WTC11 (cell line): ENCODE results near the gene GSTA1. TPM values are rescaled to one million over a fixed set of nuclear protein-coding genes. Genes with fewer than 3 reads are reported as not detected.

Experiments
- CBFB ChIP-seq: sonication (generic); formaldehyde crosslinking; IDR thresholded peaks from 2 replicates; pipeline ENCODE4 v1.8.1; 2022; ENCODE audit warnings: mild to moderate bottlenecking, low read depth, missing genetic modification reagents
- FOXK1 ChIP-seq: sonication (generic); formaldehyde crosslinking; IDR thresholded peaks from 2 replicates; pipeline ENCODE4 v1.8.0; 2022; ENCODE audit warnings: mild to moderate bottlenecking, moderate library complexity, missing genetic modification reagents
- TCF7 ChIP-seq: sonication (generic); formaldehyde crosslinking; IDR thresholded peaks from 2 replicates; pipeline ENCODE4 v1.8.0; 2022; ENCODE audit warnings: mild to moderate bottlenecking, low read depth, missing genetic modification reagents, moderate library complexity
- total RNA-seq: library from RNA; stranded (reverse); gene quantifications from 3 replicates; pipeline ENCODE4 v1.2.3, GENCODE V29; 2021
- TF ChIP-seq, protein P1 (sequence below): sonication (generic); formaldehyde crosslinking; IDR thresholded peaks from 2 replicates; pipeline ENCODE4 v1.8.1; 2023; ENCODE audit warnings: mild to moderate bottlenecking, missing genetic modification reagents
- TF ChIP-seq, protein P2 (sequence below): sonication (generic); formaldehyde crosslinking; IDR thresholded peaks from 2 replicates; pipeline ENCODE4 v1.8.0; 2022; ENCODE audit warnings: mild to moderate bottlenecking, missing genetic modification reagents
- TF ChIP-seq, protein P3 (sequence below): fragments of 250-450 bp; sonication (Bioruptor Pico); conservative IDR thresholded peaks from 2 replicates; pipeline ENCODE4 v1.9.0; 2021; ENCODE audit warnings: mild to moderate bottlenecking
- TF ChIP-seq, protein P4 (sequence below): sonication (generic); formaldehyde crosslinking; IDR thresholded peaks from 2 replicates; pipeline ENCODE4 v1.8.1; 2022; ENCODE audit warnings: mild to moderate bottlenecking, missing genetic modification reagents, moderate library complexity, borderline replicate concordance

Gene GSTA1
- total RNA-seq, 1 experiment from 2014 or later: 0.90 TPM

DNA sequence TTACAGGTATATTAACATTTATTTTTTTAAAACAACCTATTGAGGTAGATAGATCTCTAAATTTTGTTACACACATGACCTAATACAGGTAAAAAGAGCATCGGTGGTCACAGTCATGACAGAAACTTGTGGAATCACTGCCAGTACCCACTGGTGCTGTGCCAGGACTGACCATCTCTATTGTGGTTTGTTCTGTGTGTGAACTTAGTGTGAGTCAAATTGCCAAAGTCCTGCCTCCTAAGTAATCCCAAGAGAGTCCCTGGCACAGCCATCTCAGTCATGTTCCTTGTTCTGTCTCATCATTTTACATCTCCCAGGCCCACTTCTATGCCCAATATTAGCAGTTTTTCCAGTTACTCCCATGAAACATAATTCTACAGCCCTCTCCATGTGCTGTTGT, 61.7 kb downstream of the GSTA1 start (continued):
- TF ChIP-seq, protein P1, sequence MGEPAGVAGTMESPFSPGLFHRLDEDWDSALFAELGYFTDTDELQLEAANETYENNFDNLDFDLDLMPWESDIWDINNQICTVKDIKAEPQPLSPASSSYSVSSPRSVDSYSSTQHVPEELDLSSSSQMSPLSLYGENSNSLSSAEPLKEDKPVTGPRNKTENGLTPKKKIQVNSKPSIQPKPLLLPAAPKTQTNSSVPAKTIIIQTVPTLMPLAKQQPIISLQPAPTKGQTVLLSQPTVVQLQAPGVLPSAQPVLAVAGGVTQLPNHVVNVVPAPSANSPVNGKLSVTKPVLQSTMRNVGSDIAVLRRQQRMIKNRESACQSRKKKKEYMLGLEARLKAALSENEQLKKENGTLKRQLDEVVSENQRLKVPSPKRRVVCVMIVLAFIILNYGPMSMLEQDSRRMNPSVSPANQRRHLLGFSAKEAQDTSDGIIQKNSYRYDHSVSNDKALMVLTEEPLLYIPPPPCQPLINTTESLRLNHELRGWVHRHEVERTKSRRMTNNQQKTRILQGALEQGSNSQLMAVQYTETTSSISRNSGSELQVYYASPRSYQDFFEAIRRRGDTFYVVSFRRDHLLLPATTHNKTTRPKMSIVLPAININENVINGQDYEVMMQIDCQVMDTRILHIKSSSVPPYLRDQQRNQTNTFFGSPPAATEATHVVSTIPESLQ (CRISPR knock-in tag): no peak
- TF ChIP-seq CBFB (CRISPR knock-in tag): no peak
- TF ChIP-seq, protein P2, sequence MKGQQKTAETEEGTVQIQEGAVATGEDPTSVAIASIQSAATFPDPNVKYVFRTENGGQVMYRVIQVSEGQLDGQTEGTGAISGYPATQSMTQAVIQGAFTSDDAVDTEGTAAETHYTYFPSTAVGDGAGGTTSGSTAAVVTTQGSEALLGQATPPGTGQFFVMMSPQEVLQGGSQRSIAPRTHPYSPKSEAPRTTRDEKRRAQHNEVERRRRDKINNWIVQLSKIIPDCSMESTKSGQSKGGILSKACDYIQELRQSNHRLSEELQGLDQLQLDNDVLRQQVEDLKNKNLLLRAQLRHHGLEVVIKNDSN (CRISPR knock-in tag): no peak
- no peak for TF ChIP-seq FOXK1 (CRISPR knock-in tag)
- TF ChIP-seq, protein P3, sequence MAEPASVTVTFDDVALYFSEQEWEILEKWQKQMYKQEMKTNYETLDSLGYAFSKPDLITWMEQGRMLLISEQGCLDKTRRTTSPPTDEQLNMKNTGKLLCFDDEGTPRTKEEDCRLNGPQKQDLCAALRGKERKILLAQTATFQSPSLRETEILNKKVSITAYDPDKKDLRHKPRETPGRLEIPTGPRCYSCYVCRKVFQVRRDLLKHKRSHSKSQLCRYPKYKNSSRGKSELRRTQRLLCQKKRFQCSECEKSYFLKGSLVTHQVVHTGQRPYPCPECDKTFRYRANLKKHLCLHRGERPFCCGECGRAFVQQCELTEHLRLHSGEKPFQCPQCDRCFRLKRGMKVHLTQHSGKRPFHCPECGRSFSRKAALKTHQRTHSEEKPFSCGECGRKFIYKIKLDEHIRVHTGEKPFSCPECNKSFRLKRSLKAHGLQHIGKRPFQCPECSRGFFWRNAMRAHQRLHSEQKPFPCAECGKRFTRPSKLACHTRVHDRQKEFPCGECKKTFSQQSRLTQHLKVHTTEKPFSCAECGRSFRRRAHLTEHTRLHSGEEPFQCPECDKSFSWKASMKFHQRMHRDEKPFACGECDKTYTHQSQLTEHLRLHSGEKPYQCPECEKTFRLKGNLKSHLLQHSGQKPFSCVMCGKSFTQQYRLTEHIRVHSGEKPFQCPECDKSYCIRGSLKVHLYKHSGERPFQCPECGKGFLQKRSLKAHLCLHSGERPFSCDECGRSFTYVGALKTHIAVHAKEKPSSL: no peak
- TF ChIP-seq, protein P4, sequence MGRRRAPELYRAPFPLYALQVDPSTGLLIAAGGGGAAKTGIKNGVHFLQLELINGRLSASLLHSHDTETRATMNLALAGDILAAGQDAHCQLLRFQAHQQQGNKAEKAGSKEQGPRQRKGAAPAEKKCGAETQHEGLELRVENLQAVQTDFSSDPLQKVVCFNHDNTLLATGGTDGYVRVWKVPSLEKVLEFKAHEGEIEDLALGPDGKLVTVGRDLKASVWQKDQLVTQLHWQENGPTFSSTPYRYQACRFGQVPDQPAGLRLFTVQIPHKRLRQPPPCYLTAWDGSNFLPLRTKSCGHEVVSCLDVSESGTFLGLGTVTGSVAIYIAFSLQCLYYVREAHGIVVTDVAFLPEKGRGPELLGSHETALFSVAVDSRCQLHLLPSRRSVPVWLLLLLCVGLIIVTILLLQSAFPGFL (CRISPR knock-in tag): no peak
- no peak for TF ChIP-seq TCF7 (CRISPR knock-in tag)

Other genes with a start within 250 kb of the GSTA1 start
- gene TRAM2, start 226.8 kb downstream of the GSTA1 start, total RNA-seq: 13.4 to 14.4 TPM (median 13.5 TPM) in 3 replicates
- 8.7 to 13.6 TPM (median 13.2 TPM) in 3 replicates for gene TMEM14A, start 132.7 kb downstream of the GSTA1 start, total RNA-seq
- 0.14 TPM in 1 of 3 replicates, not detected in the others for gene GSTA2, start 40.3 kb downstream of the GSTA1 start, total RNA-seq
- not detected in 3 replicates for gene GSTA5, start 37.0 kb upstream of the GSTA1 start, total RNA-seq
- not detected in 3 replicates for gene GSTA3, start 105.9 kb upstream of the GSTA1 start, total RNA-seq
- gene GSTA4, start 191.5 kb upstream of the GSTA1 start, total RNA-seq: 12.6 to 24.6 TPM (median 23.1 TPM) in 3 replicates